HG03045 (cell line): ENCODE data around the gene DIPK1A.

Experiments used
- ATAC-seq: cut with Tn5 transposase; IDR thresholded peaks from one replicate; pipeline ENCODE4 v1.9.1; 2021; ENCODE audit warnings: mild to moderate bottlenecking, moderate library complexity; ENCODE audit not compliant: unreplicated experiment

DIPK1A gene

GRCh38 chr1:92961131-92961895, at the start of gene DIPK1A:
Gene DIPK1A (minus strand): TSS chr1:92961462. CDS start chr1:92961429, 33 bp downstream.
- ATAC-seq, result peak; percentile 46

- ATAC-seq, result no peak
Observed at GRCh38 chr1:93007941-93008577, 46.8 kb upstream of the DIPK1A start.

DNA sequence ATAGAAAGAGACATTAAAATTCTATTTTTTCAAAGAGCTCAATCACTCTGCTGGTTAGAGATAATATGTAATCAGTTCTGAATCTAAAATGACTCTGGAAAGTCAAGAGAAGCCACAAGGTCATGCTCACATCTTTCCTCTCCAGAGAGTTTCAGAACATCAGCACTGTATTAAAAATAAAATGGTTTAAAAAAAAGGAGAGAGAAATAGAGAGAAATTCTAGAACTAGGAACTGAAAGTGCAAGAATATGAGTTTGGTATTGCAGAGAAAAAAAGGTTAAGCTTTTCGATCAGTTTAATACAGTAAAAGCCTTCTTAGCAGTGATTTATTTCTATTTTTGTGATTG, 44.0 kb upstream of the DIPK1A start:
- no peak for ATAC-seq

DNA sequence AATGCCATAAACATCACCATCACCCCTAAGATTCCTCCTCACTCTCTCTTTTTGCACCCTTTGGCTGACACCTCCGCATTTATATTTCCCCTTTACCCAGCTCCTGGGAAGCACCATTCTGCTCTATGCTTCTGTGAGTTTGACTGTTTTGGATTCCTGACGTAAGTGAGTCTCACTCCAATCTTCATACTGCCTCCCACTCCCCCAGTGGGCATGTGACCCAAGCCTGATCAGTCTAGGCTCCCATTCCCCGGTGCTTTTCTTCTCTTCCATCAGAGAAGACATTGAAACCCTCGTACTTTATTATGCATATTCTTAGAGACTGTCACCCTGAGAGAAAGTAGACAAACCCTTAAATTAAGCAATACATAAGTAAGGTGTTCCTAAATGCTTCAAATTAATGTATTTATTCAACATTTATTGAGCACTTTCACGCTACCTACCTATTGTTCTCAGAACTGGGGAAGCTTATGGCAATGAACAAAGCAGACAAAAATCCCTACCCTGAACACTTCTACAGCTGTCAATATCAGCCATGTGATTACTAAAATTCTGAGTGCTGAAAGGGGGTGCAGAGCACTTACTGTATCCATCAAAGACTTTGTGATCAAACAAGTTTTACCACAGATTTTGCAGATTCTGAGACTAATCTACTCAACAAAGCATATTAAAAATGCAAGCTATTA, 43.4 kb upstream of the DIPK1A start:
- ATAC-seq, result no peak

GRCh38 chr1:93003981-93004380, 42.7 kb upstream of the DIPK1A start:
- ATAC-seq, result no peak

- ATAC-seq, result no peak
Observed at GRCh38 chr1:93002781-93003180, 41.5 kb upstream of the DIPK1A start.

DNA sequence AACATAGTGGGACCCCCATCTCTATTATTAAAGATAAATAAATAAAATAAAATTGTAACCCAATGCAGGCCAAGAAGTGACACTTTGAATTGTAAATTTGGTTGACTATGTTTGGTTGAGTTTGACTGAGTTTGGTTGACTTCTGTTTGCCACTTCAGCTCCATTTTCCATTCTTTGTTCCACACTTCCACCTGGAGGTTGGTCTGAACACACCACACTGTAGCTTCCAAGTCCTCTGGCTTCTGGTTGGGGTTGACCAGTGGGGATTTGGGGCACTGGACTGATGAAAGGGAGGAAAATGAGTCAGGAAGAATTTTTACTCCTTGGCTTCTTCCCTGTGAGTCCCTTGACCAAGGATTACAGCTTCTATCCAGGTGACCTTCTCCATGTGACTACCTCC, 40.6 kb upstream of the DIPK1A start:
- ATAC-seq, result no peak

GRCh38 chr1:93000751-93001175, 39.5 kb upstream of the DIPK1A start:
- no peak for ATAC-seq

GRCh38 chr1:93000291-93000690, 39.0 kb upstream of the DIPK1A start:
- no peak for ATAC-seq

- no peak for ATAC-seq
Observed at GRCh38 chr1:92998821-92999220, 37.6 kb upstream of the DIPK1A start.

GRCh38 chr1:92995441-92996430, 34.5 kb upstream of the DIPK1A start:
- no peak for ATAC-seq

DNA sequence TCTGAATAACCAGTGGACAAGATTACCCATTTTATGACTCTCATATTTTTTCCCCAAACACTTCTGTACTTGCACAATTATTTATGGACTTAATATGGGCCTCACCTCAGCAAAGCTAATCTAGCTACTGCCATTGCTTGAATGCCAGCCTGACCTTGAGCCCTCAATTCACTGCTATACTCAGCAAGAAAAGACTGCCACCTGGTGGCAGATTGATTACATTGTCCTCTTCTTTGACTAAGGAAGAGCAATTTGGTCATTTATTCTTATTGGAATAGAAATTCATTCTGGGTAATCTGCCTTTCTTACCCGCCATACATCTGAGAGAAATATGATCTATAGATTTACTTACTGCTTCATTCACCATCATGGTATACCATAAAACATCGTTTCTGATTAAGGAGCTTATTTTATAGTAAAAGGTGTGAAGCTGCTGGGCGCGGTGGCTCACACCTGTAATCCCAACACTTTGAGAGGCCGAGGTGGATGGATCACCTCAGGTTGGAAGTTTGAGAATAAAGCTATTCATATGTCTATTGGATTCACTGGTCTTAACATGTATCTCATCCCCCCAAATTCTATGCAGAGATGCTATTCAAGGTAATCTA, 32.9 kb upstream of the DIPK1A start:
- ATAC-seq, result no peak

DNA sequence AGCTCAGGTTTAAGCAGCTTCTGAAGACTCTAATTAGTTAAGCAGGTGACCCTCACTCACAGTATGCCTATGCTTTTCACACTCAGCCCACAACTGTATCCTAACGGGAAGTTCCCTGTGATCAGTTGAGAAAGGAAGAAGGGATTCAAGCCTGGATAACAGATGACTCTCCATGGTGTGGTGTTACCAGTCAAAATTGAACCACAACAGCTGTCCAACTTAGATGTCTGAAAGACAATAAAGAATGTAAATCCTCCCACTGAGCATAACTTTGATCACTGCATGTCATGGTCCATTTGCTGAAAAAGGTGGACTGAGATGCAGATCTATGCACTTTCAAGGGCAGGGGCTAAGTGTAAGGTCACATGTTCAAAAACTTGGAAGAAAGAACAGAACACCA, 32.3 kb upstream of the DIPK1A start:
- ATAC-seq, result no peak

DNA sequence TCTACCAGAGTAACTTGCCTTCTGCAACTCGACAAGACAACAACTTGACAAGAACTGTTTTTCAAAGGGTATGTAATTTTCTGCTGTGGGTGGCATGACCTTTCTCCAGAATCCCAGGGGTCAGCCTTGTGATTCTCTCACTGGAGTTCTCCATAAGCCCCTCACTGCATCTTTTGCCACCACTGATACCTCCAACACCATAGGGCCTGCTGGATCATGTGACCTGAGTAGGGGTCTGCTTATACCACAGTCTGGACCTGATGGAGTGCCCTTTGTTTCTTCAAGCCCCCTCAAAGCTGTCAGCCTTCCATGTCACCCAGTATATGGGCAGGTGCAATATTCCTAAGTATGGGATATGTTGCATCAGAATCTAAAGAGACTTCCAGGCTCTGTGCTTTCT, 31.6 kb upstream of the DIPK1A start:
- no peak for ATAC-seq

- ATAC-seq, result no peak
Observed at GRCh38 chr1:92992054-92992453, 30.8 kb upstream of the DIPK1A start.

DNA sequence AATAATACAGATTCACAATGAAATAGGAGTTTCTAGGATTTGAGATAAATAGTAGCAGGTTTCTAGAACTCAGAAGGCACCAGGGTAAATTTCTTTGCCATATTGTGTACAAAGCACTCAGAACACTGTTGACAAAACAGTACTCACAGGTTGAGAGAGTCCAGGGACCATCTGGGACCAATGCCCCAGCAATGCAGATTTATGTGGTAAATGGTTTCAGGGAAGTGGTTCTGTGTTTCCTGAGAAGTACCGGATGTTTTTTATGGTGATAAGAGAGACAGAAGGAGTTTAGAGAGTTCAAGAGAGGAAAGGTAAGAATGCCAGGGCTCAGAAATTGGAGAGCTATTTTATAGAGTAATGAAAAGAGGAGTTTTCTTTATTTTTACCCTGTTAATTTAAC, 29.6 kb upstream of the DIPK1A start:
- ATAC-seq, result no peak

DNA sequence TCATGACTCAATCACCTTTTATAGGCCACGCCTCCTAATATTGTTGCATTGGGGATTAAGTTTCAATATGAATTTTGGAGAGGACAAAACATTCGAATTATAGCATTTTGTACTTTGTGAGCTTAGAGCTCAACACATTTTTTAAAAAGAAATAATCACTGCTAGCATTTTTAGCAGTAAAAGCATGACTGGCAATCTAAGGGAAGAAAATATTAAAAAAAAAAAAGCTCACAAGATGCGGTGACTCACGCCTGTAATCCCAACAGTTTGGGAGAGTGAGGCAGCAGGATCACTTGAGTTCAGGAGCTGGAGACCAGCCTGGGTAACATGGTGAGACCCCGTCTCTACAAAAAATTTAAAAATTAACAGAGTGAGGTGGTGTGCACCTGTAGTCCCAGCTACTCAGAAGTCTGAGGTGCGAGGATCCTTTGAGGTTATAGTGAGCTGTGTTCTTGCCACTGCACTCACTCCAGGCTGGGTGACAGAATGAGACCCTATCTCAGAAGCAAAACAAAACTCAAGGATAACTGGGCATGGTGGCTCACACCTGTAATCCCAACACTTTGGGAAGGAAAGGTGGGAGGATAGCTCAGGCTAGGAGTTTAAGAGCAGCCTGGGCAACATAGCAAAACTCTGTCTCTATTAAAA, 28.8 kb upstream of the DIPK1A start:
- no peak for ATAC-seq

GRCh38 chr1:92989253-92989652, 28.0 kb upstream of the DIPK1A start:
- no peak for ATAC-seq

DNA sequence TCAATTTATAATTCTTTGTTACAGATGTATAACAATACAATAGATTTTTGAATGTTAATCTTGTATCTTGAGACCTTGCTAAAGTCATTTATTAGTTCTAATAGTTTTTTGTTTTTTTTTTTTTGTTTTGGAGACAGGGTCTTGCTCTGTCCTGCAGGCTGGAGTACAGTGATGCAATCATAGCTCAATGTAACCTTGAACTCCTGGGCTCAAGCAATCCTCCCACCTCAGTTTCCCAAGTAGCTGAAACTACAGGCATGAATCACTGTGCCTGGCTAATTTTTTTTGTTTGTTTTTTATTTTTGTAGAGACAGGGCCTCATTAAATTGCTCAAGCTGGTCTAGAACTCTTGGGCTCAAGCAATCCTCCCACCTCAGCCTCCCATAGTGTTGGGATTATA, 26.2 kb upstream of the DIPK1A start:
- no peak for ATAC-seq

DNA sequence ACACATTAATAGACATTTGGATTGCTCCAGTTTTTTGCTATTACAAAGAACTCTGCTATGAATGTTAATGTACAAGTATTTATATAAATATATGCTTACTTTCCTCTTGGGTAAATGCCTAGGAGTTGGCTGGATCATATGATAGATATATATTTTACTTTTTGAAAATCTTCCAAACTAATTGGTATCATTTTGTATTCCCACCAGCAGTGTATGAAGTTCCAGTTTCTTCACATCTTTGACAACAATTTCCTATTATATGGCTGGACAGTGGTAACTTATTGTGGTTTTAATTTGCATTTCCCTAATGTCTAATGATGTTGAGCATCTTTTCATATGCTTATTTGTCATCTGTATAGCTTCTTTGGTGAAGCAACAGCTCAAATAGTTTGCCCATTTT, 23.8 kb upstream of the DIPK1A start:
- ATAC-seq, result no peak
